ENCODE data around the gene IL13RA1.

DNA sequence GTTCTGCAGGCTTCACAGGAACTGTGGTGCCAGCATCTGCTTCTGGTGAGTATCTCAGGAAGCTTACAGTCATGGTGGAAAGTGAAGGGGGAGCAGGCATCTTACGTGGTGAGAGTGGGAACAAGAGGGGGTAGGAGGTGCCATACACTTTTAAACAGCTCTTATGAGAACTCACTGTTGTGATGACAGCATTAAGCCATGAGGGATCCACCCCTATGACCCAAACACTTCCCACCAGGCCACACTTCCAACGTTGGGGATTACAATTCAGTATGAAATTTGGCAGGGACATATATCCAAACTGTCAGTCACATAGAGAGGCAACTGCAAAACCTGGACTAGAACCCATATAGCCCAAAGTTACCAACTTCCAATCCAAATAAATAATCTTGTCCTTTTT is 53.1 kb downstream of the IL13RA1 start:
- TF ChIP-seq POLR2A (IDR thresholded peaks at IDR 0.05; ENCODE audit: extremely low read depth, insufficient read length) = no peak
- TF ChIP-seq, protein P1, sequence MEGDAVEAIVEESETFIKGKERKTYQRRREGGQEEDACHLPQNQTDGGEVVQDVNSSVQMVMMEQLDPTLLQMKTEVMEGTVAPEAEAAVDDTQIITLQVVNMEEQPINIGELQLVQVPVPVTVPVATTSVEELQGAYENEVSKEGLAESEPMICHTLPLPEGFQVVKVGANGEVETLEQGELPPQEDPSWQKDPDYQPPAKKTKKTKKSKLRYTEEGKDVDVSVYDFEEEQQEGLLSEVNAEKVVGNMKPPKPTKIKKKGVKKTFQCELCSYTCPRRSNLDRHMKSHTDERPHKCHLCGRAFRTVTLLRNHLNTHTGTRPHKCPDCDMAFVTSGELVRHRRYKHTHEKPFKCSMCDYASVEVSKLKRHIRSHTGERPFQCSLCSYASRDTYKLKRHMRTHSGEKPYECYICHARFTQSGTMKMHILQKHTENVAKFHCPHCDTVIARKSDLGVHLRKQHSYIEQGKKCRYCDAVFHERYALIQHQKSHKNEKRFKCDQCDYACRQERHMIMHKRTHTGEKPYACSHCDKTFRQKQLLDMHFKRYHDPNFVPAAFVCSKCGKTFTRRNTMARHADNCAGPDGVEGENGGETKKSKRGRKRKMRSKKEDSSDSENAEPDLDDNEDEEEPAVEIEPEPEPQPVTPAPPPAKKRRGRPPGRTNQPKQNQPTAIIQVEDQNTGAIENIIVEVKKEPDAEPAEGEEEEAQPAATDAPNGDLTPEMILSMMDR (IDR thresholded peaks at IDR 0.05; ENCODE audit: low read depth, low read length) = no peak
- TF ChIP-seq, protein P2, sequence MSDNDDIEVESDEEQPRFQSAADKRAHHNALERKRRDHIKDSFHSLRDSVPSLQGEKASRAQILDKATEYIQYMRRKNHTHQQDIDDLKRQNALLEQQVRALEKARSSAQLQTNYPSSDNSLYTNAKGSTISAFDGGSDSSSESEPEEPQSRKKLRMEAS (IDR thresholded peaks at IDR 0.05; ENCODE audit: low read depth, low read length) = no peak

Measured in NB4 (cell line).